ENCODE measurements around the gene AKAP12.

DNA sequence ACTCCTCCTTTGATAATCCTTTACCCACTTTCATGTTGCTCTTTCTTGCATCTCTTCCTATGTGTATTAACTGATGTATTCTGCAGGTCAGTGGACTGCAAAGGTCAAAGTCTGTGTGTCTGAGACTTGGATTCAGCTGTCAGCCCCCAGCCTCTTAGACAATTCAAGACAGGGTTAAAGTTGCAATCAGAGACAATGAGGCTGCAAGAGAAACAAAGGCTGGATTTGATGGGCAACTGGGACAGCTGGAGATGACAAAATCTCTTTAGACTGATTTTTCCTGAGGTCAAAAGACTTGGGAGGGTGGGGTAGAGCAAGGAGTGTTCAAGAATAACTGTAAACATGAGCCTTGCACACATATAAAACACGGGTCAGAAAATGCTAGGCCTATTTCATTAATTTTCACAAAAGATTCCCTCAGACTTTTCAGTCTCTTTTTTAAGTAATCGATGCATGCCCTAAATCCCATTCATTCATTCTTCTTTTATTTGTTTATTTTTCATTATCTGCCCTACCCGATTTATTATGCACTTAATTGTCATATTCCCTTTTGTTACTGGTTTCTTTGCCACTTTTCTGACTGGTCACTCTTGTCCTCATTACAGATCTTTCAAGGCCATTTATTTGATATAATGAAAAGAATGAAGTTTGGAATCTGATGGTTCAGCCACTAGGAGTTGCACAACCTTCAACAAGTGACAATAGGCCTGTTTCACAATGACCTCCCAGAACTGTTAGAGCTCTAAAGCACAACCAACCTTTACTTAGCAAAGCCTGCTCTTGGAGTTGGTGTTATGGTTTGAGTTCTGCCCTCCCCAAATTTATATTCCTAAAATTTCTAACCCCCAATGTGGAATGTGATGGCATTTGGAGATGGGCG is 33.8 kb upstream of the AKAP12 start:
- TF ChIP-seq, protein P1, sequence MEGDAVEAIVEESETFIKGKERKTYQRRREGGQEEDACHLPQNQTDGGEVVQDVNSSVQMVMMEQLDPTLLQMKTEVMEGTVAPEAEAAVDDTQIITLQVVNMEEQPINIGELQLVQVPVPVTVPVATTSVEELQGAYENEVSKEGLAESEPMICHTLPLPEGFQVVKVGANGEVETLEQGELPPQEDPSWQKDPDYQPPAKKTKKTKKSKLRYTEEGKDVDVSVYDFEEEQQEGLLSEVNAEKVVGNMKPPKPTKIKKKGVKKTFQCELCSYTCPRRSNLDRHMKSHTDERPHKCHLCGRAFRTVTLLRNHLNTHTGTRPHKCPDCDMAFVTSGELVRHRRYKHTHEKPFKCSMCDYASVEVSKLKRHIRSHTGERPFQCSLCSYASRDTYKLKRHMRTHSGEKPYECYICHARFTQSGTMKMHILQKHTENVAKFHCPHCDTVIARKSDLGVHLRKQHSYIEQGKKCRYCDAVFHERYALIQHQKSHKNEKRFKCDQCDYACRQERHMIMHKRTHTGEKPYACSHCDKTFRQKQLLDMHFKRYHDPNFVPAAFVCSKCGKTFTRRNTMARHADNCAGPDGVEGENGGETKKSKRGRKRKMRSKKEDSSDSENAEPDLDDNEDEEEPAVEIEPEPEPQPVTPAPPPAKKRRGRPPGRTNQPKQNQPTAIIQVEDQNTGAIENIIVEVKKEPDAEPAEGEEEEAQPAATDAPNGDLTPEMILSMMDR (IDR thresholded peaks at IDR 0.05) = no peak
- TF ChIP-seq EZH2 (IDR thresholded peaks at IDR 0.05; ENCODE audit: borderline replicate concordance, insufficient read depth, low read depth, low read length, poor library complexity, severe bottlenecking) = no peak

Measured in B cell (primary cell).